ENCODE measurements around the gene ZFYVE21.
"Not testable (repeated sequence)": the region's sequence is repeated elsewhere in the genome, so short reads cannot be mapped to it uniquely, and the experiment has no call there.

The ZFYVE21 gene

GRCh38 chr14:103762036-103762435 lies 46.4 kb downstream of the ZFYVE21 start:
- DNase-seq (ENCODE audit: low read depth in 3 of 3, low spot score in 1 of 3), result no peak

GRCh38 chr14:103762541-103762940 lies 46.9 kb downstream of the ZFYVE21 start:
- no peak for DNase-seq (ENCODE audit: low read depth in 3 of 3, low spot score in 1 of 3)

GRCh38 chr14:103763730-103764488 lies 48.3 kb downstream of the ZFYVE21 start:
- no peak for DNase-seq (ENCODE audit: low read depth in 3 of 3, low spot score in 1 of 3)

- no peak for DNase-seq (ENCODE audit: low read depth in 3 of 3, low spot score in 1 of 3)
Observed at GRCh38 chr14:103765526-103765925, 49.9 kb downstream of the ZFYVE21 start.

- DNase-seq (ENCODE audit: low read depth in 3 of 3, low spot score in 1 of 3), result no peak
Observed at GRCh38 chr14:103767336-103767894, 51.8 kb downstream of the ZFYVE21 start.

GRCh38 chr14:103770500-103770899 lies 54.9 kb downstream of the ZFYVE21 start:
- DNase-seq (ENCODE audit: low read depth in 3 of 3, low spot score in 1 of 3), result no peak

- no peak for DNase-seq (ENCODE audit: low read depth in 3 of 3, low spot score in 1 of 3)
Observed at GRCh38 chr14:103770902-103771301, 55.3 kb downstream of the ZFYVE21 start.

GRCh38 chr14:103772078-103772712 lies 56.6 kb downstream of the ZFYVE21 start:
- no peak for DNase-seq (ENCODE audit: low read depth in 3 of 3, low spot score in 1 of 3)

GRCh38 chr14:103773521-103773920 lies 57.9 kb downstream of the ZFYVE21 start:
- no peak for DNase-seq (ENCODE audit: low read depth in 3 of 3, low spot score in 1 of 3)

- no peak for DNase-seq (ENCODE audit: low read depth in 3 of 3, low spot score in 1 of 3)
Observed at GRCh38 chr14:103775506-103775905, 59.9 kb downstream of the ZFYVE21 start.

GRCh38 chr14:103776319-103776718 lies 60.7 kb downstream of the ZFYVE21 start:
- not testable (repeated sequence) for DNase-seq (ENCODE audit: low read depth in 3 of 3, low spot score in 1 of 3)

- DNase-seq (ENCODE audit: low read depth in 3 of 3, low spot score in 1 of 3), result no peak
Observed at GRCh38 chr14:103782376-103782775, 66.8 kb downstream of the ZFYVE21 start.

Measured in stimulated activated CD4-positive, alpha-beta T cell treated with anti-CD3 and anti-CD28 coated beads, TNF-alpha, amount 100 ng/mL, for 1 hour (primary cell).